Keratinocyte (primary cell): Measurements from ENCODE around the gene AUP1. TPM values are rescaled to one million over a fixed set of nuclear protein-coding genes. Genes with fewer than 3 reads are reported as not detected.

Experiments used
- DNase-seq: peaks from one replicate; pipeline ENCODE4 v3.0.0-alpha.2; 2011; ENCODE audit warnings: low read depth, missing footprints, low spot score
- FAIRE-seq: peaks from 2 replicates; lab custom pipeline; 2011; peaks lifted over from hg19 to GRCh38; lab: Jason Lieb, UNC
- H2AFZ ChIP-seq: 2 replicates; pipeline ENCODE4 v1.6.0; 2012; ENCODE audit warnings: low read length, control low read depth, inconsistent platforms; ENCODE audit not compliant: control insufficient read depth
- H3K27ac ChIP-seq: 2 replicates; pipeline ENCODE4 v1.5.1; 2011; ENCODE audit warnings: low read length; ENCODE audit not compliant: control insufficient read depth, insufficient read depth
- H3K27me3 ChIP-seq: 3 replicates; pipeline ENCODE4 v1.6.0; 2011; ENCODE audit warnings: low read length; ENCODE audit not compliant: control insufficient read depth, insufficient read depth; ENCODE audit errors: extremely low read depth
- H3K36me3 ChIP-seq, 2 experiments: 2 replicates in 1 of 2; 3 replicates in 1 of 2; pipeline ENCODE4 v1.5.1; 2011; ENCODE audit warnings: low read length in 2 of 2, mild to moderate bottlenecking in 1 of 2; ENCODE audit not compliant: control insufficient read depth in 2 of 2, insufficient read depth in 2 of 2; ENCODE audit errors: extremely low read depth in 1 of 2
- H3K4me1 ChIP-seq: 3 replicates; pipeline ENCODE4 v1.5.1; 2011; ENCODE audit warnings: low read length; ENCODE audit not compliant: control insufficient read depth, insufficient read depth; ENCODE audit errors: extremely low read depth
- H3K4me2 ChIP-seq: 3 replicates; pipeline ENCODE4 v1.6.0; 2011; ENCODE audit warnings: low read depth, low read length; ENCODE audit not compliant: control insufficient read depth, insufficient read depth; ENCODE audit errors: extremely low read depth
- H3K4me3 ChIP-seq, 3 experiments: fragments of 200-600 bp in 1 of 3; sonication (generic) in 1 of 3; 2 replicates in 2 of 3; 3 replicates in 1 of 3; pipeline ENCODE4 v1.5.1; 2011 to 2016; ENCODE audit warnings: low read length in 3 of 3, mild to moderate bottlenecking in 3 of 3, control low read depth in 2 of 3, inconsistent platforms in 1 of 3, low read depth in 1 of 3, mixed read lengths in 1 of 3, mixed run types in 1 of 3, moderate library complexity in 1 of 3; ENCODE audit not compliant: control insufficient read depth in 2 of 3, insufficient read depth in 2 of 3; ENCODE audit errors: extremely low read depth in 1 of 3
- H3K79me2 ChIP-seq: 2 replicates; pipeline ENCODE4 v1.6.0; 2012; ENCODE audit warnings: low read length; ENCODE audit not compliant: control insufficient read depth, insufficient read depth
- H3K9ac ChIP-seq: 3 replicates; pipeline ENCODE4 v1.6.0; 2011; ENCODE audit warnings: low read length; ENCODE audit not compliant: control insufficient read depth, insufficient read depth; ENCODE audit errors: extremely low read depth
- H3K9me1 ChIP-seq: 3 replicates; pipeline ENCODE4 v1.6.0; 2011; ENCODE audit warnings: low read length; ENCODE audit not compliant: control insufficient read depth, insufficient read depth; ENCODE audit errors: extremely low read depth
- H3K9me3 ChIP-seq: 2 replicates; pipeline ENCODE4 v1.5.1; 2012; ENCODE audit warnings: low read depth, low read length; ENCODE audit not compliant: control insufficient read depth
- H4K20me1 ChIP-seq: 3 replicates; pipeline ENCODE4 v1.6.0; 2011; ENCODE audit warnings: low read length; ENCODE audit not compliant: control insufficient read depth, insufficient read depth; ENCODE audit errors: extremely low read depth
- EZH2 ChIP-seq: IDR thresholded peaks from one replicate; pipeline ENCODE4 v1.6.1; 2012; ENCODE audit warnings: inconsistent platforms, mild to moderate bottlenecking, low read length, moderate library complexity
- dilution Hi-C: fragments of 300-500 bp; cut with MboI; formaldehyde crosslinking; loops from one replicate; pipeline ENCODE4 v1.7.0; 2020; ENCODE audit warnings: low sequenced_read_pairs; ENCODE audit not compliant: extremely low pct_ligation_motif_present
- polyA plus RNA-seq, 5 experiments: library from polyadenylated mRNA; depleted of rRNA in 3 of 5; stranded (reverse) in 3 of 5; stranded (forward) in 1 of 5; unstranded in 1 of 5; fragments of >200 nt; gene quantifications; 1 replicate in 1 of 5; 2 replicates in 3 of 5; 3 replicates in 1 of 5; pipeline versions ENCODE4 v1.2.1 to v1.2.3, GENCODE V29; 2011 to 2012; ENCODE audit warnings: missing spikeins in 2 of 5, low read depth in 1 of 5, low replicate concordance in 1 of 5
- TF ChIP-seq, protein P1 (sequence below), 3 experiments: IDR thresholded peaks in 1 of 3; conservative IDR thresholded peaks in 1 of 3; optimal IDR thresholded peaks in 1 of 3; 2 replicates in 2 of 3; 3 replicates in 1 of 3; pipeline versions ENCODE3 to v1.5.1; 2011; ENCODE audit warnings: low read length in 3 of 3, mild to moderate bottlenecking in 3 of 3, moderate library complexity in 2 of 3, control low read depth in 1 of 3, inconsistent platforms in 1 of 3; ENCODE audit not compliant: insufficient read depth in 2 of 3; ENCODE audit errors: extremely low read depth in 1 of 3

The AUP1 gene
- polyA plus RNA-seq, 1 donor (not counting 4 experiments of a cell fraction or from before 2014, with no cell fraction given), result 94.9 TPM

DNA sequence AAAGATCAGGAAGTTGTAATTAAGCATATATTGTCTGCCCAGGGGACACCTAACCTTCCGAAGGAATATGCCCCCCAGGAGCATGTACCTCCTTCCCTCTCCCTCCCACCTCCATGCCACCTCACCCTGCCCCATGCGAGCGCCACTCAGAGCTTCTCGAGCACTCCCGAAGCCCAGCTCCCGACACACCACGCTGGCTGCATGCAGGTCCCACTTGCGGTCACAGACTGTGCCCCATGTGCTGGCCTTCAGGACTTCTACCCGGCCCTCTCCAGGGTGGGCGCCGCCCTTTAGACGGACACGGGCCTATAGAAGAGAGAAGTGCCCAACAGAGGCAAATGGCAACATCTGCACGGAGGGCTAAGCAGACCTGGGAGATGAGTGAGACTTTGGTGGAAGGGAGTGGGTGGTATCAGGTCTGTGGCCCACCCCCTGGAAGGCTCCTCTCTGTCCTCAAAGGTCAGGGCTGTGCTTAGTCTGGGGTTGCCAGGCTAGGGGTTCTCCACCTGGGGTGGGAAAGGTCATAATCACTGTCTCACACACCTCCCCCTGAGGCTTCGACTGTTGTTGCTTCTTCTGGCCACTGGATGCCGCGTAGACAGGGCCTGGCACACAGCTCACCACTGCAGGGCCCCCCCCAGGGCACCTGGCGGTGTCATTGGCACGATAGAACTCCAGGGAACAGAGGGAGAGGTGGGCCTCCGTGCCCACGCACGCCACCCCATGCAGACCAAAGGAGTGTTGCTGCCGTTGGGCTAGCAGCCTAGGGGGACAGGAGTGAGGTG, 6.9 kb upstream of the AUP1 start:
- no peaks in the 10 kb centered on the region for H3K79me2 ChIP-seq

DNA sequence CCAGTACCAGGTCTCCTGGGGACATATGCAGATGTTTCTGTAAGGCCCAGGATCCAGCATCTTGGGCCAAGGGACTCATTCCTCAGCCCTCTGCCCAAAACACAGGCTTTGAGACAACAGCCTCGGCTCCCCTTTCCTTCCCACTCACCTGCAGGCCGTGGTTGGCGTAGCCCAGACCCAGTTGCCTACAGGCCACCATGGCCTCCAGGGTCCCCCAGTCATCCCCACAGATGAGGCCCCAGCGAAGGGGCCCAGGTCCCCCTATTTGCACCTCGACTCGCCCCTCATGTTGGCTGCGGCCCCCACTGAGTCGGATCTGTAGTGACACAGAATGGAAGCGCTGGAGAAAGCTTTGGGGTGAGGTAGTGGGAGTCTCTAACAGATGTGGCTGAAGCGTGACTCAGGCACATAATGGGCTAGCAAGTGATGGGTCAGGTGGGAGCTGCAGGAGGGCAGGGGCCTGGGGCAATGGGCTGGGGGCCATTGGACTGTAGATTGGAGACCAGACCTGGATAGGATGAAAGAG, 6.0 kb upstream of the AUP1 start:
- no peak overlapping the region for H3K9ac ChIP-seq
- H3K27ac ChIP-seq, result no peak overlapping the region
- H3K4me2 ChIP-seq, result no peak overlapping the region
- no peaks in the 10 kb centered on the region for H4K20me1 ChIP-seq
- DNase-seq (no peak), FAIRE-seq (no peak)
- H3K9me1 ChIP-seq, result peaks cover 4% of the 10 kb centered on the region
- no peaks in the 10 kb centered on the region for H3K27me3 ChIP-seq
- H3K4me1 ChIP-seq, result peaks cover 19% of the 10 kb centered on the region
- peaks cover 5 to 13% of the 10 kb centered on the region in 2 experiments for H3K36me3 ChIP-seq
- no peak overlapping the region for H3K4me3 ChIP-seq
- dilution Hi-C loops, result no loop called here
- TF ChIP-seq, protein P1, sequence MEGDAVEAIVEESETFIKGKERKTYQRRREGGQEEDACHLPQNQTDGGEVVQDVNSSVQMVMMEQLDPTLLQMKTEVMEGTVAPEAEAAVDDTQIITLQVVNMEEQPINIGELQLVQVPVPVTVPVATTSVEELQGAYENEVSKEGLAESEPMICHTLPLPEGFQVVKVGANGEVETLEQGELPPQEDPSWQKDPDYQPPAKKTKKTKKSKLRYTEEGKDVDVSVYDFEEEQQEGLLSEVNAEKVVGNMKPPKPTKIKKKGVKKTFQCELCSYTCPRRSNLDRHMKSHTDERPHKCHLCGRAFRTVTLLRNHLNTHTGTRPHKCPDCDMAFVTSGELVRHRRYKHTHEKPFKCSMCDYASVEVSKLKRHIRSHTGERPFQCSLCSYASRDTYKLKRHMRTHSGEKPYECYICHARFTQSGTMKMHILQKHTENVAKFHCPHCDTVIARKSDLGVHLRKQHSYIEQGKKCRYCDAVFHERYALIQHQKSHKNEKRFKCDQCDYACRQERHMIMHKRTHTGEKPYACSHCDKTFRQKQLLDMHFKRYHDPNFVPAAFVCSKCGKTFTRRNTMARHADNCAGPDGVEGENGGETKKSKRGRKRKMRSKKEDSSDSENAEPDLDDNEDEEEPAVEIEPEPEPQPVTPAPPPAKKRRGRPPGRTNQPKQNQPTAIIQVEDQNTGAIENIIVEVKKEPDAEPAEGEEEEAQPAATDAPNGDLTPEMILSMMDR (optimal IDR thresholded peaks at IDR 0.05 in 1 of 3, IDR thresholded peaks at IDR 0.05 in 1 of 3, conservative IDR thresholded peaks at IDR 0.05 in 1 of 3; ENCODE audit: extremely low read depth in 1 of 3, insufficient read depth in 2 of 3, low read length in 3 of 3), result no peak
- no peak for TF ChIP-seq EZH2
- no peaks in the 10 kb centered on the region for H3K9me3 ChIP-seq
- H2AFZ ChIP-seq, result no peak overlapping the region
- peaks cover 4% of the 10 kb centered on the region for H3K79me2 ChIP-seq

More for the DNA sequence above, 6.9 kb upstream of the AUP1 start:
- DNase-seq (no peak), FAIRE-seq (no peak)
- Histone ChIP-seq H3K9me1 (peaks cover 4% of the 10 kb centered on the region), H3K4me1 (peaks cover 12% of the 10 kb centered on the region), H3K4me3 (no peak overlapping the region), H3K4me2 (peak overlapping the region; percentile 47), H2AFZ (peak overlapping the region; percentile 50), H3K36me3 (peaks cover 5 to 13% of the 10 kb centered on the region in 2 experiments), H4K20me1 (no peaks in the 10 kb centered on the region), H3K9ac (no peak overlapping the region), H3K9me3 (no peaks in the 10 kb centered on the region), H3K27ac (no peak overlapping the region), H3K27me3 (no peaks in the 10 kb centered on the region)
- dilution Hi-C loops, result no loop called here
- no peak for TF ChIP-seq EZH2
- TF ChIP-seq, protein P1 (optimal IDR thresholded peaks at IDR 0.05 in 1 of 3, IDR thresholded peaks at IDR 0.05 in 1 of 3, conservative IDR thresholded peaks at IDR 0.05 in 1 of 3; ENCODE audit: extremely low read depth in 1 of 3, insufficient read depth in 2 of 3, low read length in 3 of 3), result peak in 2 of 3 experiments; percentile 7 to 31
